Mesodermal cell (in vitro differentiated cells): ENCODE measurements around the gene THAP10. TPM values are rescaled to one million over a fixed set of nuclear protein-coding genes. Genes with fewer than 3 reads are reported as not detected.
"Not testable (repeated sequence)": the region's sequence is repeated elsewhere in the genome, so short reads cannot be mapped to it uniquely, and the experiment has no call there.

Source experiments
- H3K27ac ChIP-seq: 2 replicates; pipeline ENCODE4 v1.7.0; 2013; ENCODE audit warnings: mild to moderate bottlenecking, low read depth, low read length, moderate library complexity; ENCODE audit not compliant: severe bottlenecking
- H3K36me3 ChIP-seq: 2 replicates; pipeline ENCODE4 v1.7.1; 2013; ENCODE audit warnings: mild to moderate bottlenecking, low read length, moderate library complexity; ENCODE audit not compliant: control insufficient read depth, insufficient read depth
- H3K4me1 ChIP-seq: one replicate; pipeline ENCODE4 v1.7.1; 2013; ENCODE audit warnings: mild to moderate bottlenecking, low read length; ENCODE audit not compliant: insufficient read depth, control insufficient read depth, poor library complexity, severe bottlenecking
- H3K4me3 ChIP-seq: 2 replicates; pipeline ENCODE4 v1.7.0; 2013; ENCODE audit warnings: low read length, control low read depth, mild to moderate bottlenecking; ENCODE audit not compliant: insufficient read depth, poor library complexity, severe bottlenecking; ENCODE audit errors: extremely low read depth
- H3K9me3 ChIP-seq: 2 replicates; pipeline ENCODE4 v1.7.1; 2013; ENCODE audit warnings: mild to moderate bottlenecking, low read length, moderate library complexity; ENCODE audit not compliant: control insufficient read depth
- WGBS, 2 experiments: methylation state at CpG; one replicate each; pipeline ENCODE4 v1.1.5; 2013; ENCODE audit warnings: missing lambda C conversion rate in 2 of 2; ENCODE audit not compliant: insufficient coverage in 2 of 2; 5-methylcytosine and 5-hydroxymethylcytosine counted together
- polyA plus RNA-seq, 2 experiments: library from polyadenylated mRNA; stranded (reverse); fragments of 50-300 nt; gene quantifications; one replicate each; pipeline ENCODE4 v1.2.3, GENCODE V29; 2013

The THAP10 gene
- polyA plus RNA-seq (2013, experiment 1 of 2): 5.5 TPM
- 6.1 TPM for polyA plus RNA-seq (2013, experiment 2 of 2)

GRCh38 chr15:70892002-70892911 is at the start of gene THAP10, which contains the start of gene LRRC49:
THAP10 (minus strand) TSS chr15:70892433; CDS start chr15:70892272, 161 bp downstream.
LRRC49 (plus strand) TSS chr15:70892826; CDS start chr15:70892895, 69 bp downstream.
- Histone ChIP-seq H3K36me3 (no peaks in the 10 kb centered on the region), H3K4me3 (peak within 1 kb of the TSS; percentile 73), H3K4me1 (peaks cover 11% of the 10 kb centered on the region), H3K9me3 (no peaks in the 10 kb centered on the region), H3K27ac (peak within 1 kb of the TSS; percentile 82)
- 0 to 1% methylated on average over 48 to 51 of the region's 61 CpGs for WGBS, 2 experiments

- Histone ChIP-seq H3K4me1 (no peaks in the 10 kb centered on the region), H3K9me3 (no peaks in the 10 kb centered on the region), H3K27ac (no peak overlapping the region), H3K4me3 (no peak overlapping the region), H3K36me3 (no peaks in the 10 kb centered on the region)
- 87 to 100% methylated on average over 2 to 4 of the region's 4 CpGs for WGBS, 2 experiments
Measured at GRCh38 chr15:70936326-70936725, 44.1 kb upstream of the THAP10 start.

- Histone ChIP-seq H3K9me3 (no peaks in the 10 kb centered on the region), H3K4me3 (no peak overlapping the region), H3K27ac (no peak overlapping the region), H3K36me3 (no peaks in the 10 kb centered on the region), H3K4me1 (no peaks in the 10 kb centered on the region)
- WGBS, 2 experiments: 100% methylated on average over 1 of the region's 3 CpGs; no CpG with 5 or more reads in 1 of the 2 experiments
Measured at GRCh38 chr15:70935631-70936030, 43.4 kb upstream of the THAP10 start.

- Histone ChIP-seq H3K27ac (no peak overlapping the region), H3K9me3 (no peaks in the 10 kb centered on the region), H3K4me3 (no peak overlapping the region), H3K4me1 (no peaks in the 10 kb centered on the region), H3K36me3 (no peaks in the 10 kb centered on the region)
- 69 to 79% methylated on average over 2 of the region's 3 CpGs for WGBS, 2 experiments
Measured at GRCh38 chr15:70933411-70933810, 41.2 kb upstream of the THAP10 start.

- Histone ChIP-seq H3K4me3 (no peak overlapping the region), H3K36me3 (no peaks in the 10 kb centered on the region), H3K27ac (no peak overlapping the region), H3K4me1 (no peaks in the 10 kb centered on the region), H3K9me3 (no peaks in the 10 kb centered on the region)
- WGBS, 2 experiments: no CpG with 5 or more reads among the region's 2 CpGs
Measured at GRCh38 chr15:70932397-70932796, 40.2 kb upstream of the THAP10 start.

- no peaks in the 10 kb centered on the region for H3K36me3 ChIP-seq
- H3K27ac ChIP-seq: no peak overlapping the region
- H3K4me1 ChIP-seq: no peaks in the 10 kb centered on the region
- H3K4me3 ChIP-seq: no peak overlapping the region
- H3K9me3 ChIP-seq: no peaks in the 10 kb centered on the region
Measured at GRCh38 chr15:70931821-70932220, 39.6 kb upstream of the THAP10 start.

- WGBS, 2 experiments: no CpG with 5 or more reads among the region's 1 CpG
- H3K9me3 ChIP-seq, H3K36me3 ChIP-seq, H3K27ac ChIP-seq, H3K4me3 ChIP-seq, H3K4me1 ChIP-seq: not testable (repeated sequence)
Measured at GRCh38 chr15:70926914-70927313, 34.7 kb upstream of the THAP10 start.

- no peak overlapping the region for H3K27ac ChIP-seq
- H3K4me3 ChIP-seq: no peak overlapping the region
- no peaks in the 10 kb centered on the region for H3K4me1 ChIP-seq
- H3K9me3 ChIP-seq: no peaks in the 10 kb centered on the region
- 100% methylated on average over 1 of the region's 2 CpGs; no CpG with 5 or more reads in 1 of the 2 experiments for WGBS, 2 experiments
- H3K36me3 ChIP-seq: no peaks in the 10 kb centered on the region
Measured at GRCh38 chr15:70923311-70924080, 31.3 kb upstream of the THAP10 start.

GRCh38 chr15:70922119-70922518 is 29.9 kb upstream of the THAP10 start:
- Histone ChIP-seq H3K4me3 (no peak overlapping the region), H3K4me1 (no peaks in the 10 kb centered on the region), H3K9me3 (no peaks in the 10 kb centered on the region), H3K36me3 (no peaks in the 10 kb centered on the region), H3K27ac (no peak overlapping the region)
- WGBS, 2 experiments: 100% methylated on average over 1 to 2 of the region's 2 CpGs

GRCh38 chr15:70920981-70921696 is 28.9 kb upstream of the THAP10 start:
- H3K9me3 ChIP-seq: no peaks in the 10 kb centered on the region
- H3K36me3 ChIP-seq: no peaks in the 10 kb centered on the region
- H3K4me3 ChIP-seq: no peak overlapping the region
- H3K27ac ChIP-seq: no peak overlapping the region
- no CpG with 5 or more reads among the region's 1 CpG for WGBS, 2 experiments
- no peaks in the 10 kb centered on the region for H3K4me1 ChIP-seq
